Glutamatergic neuron (in vitro differentiated cells): ENCODE measurements around the gene CARMIL1. TPM values are rescaled to one million over a fixed set of nuclear protein-coding genes. Genes with fewer than 3 reads are reported as not detected.
"Not testable (repeated sequence)": the region's sequence is repeated elsewhere in the genome, so short reads cannot be mapped to it uniquely, and the experiment has no call there.

ENCODE experiments used
- DNase-seq: peaks from one replicate; pipeline ENCODE4 v3.0.0; 2022
- H3K27ac Mint-ChIP-seq: one replicate; pipeline ENCODE4 v1.8.0; 2020; ENCODE audit warnings: mild to moderate bottlenecking, mixed read lengths, inconsistent platforms; ENCODE audit not compliant: unreplicated experiment
- H3K27me3 Mint-ChIP-seq: one replicate; pipeline ENCODE4 v1.8.0; 2020; ENCODE audit warnings: mild to moderate bottlenecking, moderate library complexity, mixed read lengths, inconsistent platforms; ENCODE audit not compliant: unreplicated experiment
- H3K36me3 Mint-ChIP-seq: one replicate; pipeline ENCODE4 v1.8.0; 2020; ENCODE audit warnings: mild to moderate bottlenecking, mixed read lengths, inconsistent platforms; ENCODE audit not compliant: unreplicated experiment
- H3K4me1 Mint-ChIP-seq: one replicate; pipeline ENCODE4 v1.8.0; 2020; ENCODE audit warnings: mild to moderate bottlenecking, low read depth, mixed read lengths, inconsistent platforms; ENCODE audit not compliant: unreplicated experiment
- H3K4me3 Mint-ChIP-seq: one replicate; pipeline ENCODE4 v1.8.0; 2020; ENCODE audit warnings: mild to moderate bottlenecking, mixed read lengths, inconsistent platforms; ENCODE audit not compliant: unreplicated experiment
- H3K9me3 Mint-ChIP-seq: one replicate; pipeline ENCODE4 v1.8.0; 2020; ENCODE audit warnings: mild to moderate bottlenecking, moderate library complexity, mixed read lengths, inconsistent platforms; ENCODE audit not compliant: unreplicated experiment
- total RNA-seq: library from RNA; stranded (reverse); fragmentation: NEBNext Ultra II Directional; extraction: Animal tissue kit (Norgen Biotek cat#: 25700); gene quantifications from one replicate; pipeline ENCODE4 v1.2.1, GENCODE V29; 2021; ENCODE audit not compliant: unreplicated experiment
- TF ChIP-seq, protein P1 (sequence below): fragments of 200-600 bp; sonication (generic); IDR thresholded peaks from one replicate; pipeline ENCODE4 v1.5.0; 2021; ENCODE audit not compliant: partially characterized antibody, unreplicated experiment

The CARMIL1 gene
- total RNA-seq, 1 donor from 2014 or later: 4.8 TPM

DNA sequence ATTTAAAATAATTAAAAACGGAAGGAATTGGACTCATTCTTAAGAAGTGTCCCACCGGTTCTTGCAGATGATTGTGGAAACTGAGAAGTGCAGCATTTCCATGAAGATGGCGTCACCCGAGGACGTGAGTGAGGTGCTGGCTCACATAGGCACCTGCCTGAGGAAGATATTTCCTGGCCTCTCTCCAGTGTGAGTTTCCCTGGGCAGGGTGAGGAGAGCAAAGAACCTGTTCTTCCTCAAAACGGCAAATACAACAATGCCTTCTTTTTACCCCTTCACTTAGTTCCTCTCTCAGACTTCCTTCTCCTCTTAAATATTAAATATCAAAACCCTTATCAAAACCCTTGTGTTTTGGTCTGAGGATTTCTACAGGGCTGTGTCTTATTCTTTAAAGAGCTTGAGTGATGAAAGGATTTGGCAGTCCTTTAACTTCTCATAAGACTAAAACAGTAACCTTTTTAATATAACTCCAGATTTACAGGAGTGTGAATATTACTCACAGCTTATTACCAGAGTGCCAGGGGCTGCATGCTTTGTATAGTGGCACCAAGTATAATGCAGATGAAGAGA, 156.3 kb downstream of the CARMIL1 start:
- H3K4me1 Mint-ChIP-seq: peaks cover 12% of the 10 kb centered on the region
- H3K4me3 Mint-ChIP-seq: no peak overlapping the region
- no peaks in the 10 kb centered on the region for H3K36me3 Mint-ChIP-seq
- DNase-seq: no peak
- H3K9me3 Mint-ChIP-seq: no peaks in the 10 kb centered on the region
- peaks cover 2% of the 10 kb centered on the region for H3K27me3 Mint-ChIP-seq
- H3K27ac Mint-ChIP-seq: no peak overlapping the region
- TF ChIP-seq, protein P1, sequence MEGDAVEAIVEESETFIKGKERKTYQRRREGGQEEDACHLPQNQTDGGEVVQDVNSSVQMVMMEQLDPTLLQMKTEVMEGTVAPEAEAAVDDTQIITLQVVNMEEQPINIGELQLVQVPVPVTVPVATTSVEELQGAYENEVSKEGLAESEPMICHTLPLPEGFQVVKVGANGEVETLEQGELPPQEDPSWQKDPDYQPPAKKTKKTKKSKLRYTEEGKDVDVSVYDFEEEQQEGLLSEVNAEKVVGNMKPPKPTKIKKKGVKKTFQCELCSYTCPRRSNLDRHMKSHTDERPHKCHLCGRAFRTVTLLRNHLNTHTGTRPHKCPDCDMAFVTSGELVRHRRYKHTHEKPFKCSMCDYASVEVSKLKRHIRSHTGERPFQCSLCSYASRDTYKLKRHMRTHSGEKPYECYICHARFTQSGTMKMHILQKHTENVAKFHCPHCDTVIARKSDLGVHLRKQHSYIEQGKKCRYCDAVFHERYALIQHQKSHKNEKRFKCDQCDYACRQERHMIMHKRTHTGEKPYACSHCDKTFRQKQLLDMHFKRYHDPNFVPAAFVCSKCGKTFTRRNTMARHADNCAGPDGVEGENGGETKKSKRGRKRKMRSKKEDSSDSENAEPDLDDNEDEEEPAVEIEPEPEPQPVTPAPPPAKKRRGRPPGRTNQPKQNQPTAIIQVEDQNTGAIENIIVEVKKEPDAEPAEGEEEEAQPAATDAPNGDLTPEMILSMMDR: no peak

DNA sequence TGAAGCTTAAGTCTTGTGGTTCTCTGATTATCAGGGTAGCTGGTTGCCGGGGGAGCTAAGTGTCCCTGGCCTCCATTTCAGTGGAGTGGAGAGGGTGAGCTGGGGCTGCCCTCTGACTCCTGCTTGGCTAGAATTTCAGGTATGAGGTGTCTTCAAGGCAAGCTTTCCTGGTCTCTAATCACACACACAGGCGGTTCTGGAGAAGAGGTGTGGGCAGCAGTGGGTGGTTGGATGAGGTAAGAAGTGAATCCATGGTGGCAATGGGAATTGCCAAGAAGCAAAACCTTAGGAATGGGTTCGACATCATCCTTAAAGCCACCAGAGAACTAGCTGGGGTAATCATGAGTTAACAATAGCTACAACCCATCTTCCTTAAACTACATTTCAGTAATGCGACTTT, 157.6 kb downstream of the CARMIL1 start:
- Mint-ChIP-seq H3K4me3 (no peak overlapping the region), H3K27ac (no peak overlapping the region), H3K4me1 (peaks cover 8% of the 10 kb centered on the region), H3K27me3 (peaks cover 3% of the 10 kb centered on the region), H3K36me3 (no peaks in the 10 kb centered on the region), H3K9me3 (no peaks in the 10 kb centered on the region)
- TF ChIP-seq, protein P1: no peak
- no peak for DNase-seq

DNA sequence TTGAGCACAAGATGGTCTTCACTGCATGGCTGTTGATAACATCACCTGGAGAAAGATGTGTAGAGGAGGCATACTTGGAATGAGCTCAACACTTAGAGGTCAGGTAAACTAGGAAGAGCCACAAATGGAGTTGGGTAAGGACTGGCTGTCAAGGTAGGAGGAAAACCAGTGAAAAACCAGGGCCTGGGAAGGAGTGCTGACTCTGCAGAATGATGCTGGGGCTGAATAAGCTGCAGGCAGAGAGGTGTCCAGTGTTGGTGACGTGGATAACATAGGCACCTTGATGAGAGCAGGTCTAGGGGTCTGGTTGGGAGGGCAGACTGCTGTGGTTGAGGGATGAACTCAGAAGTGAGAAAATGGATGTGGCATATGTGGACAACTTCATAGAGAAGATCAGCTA, 160.2 kb downstream of the CARMIL1 start:
- H3K4me3 Mint-ChIP-seq: no peak overlapping the region
- peaks cover 2% of the 10 kb centered on the region for H3K9me3 Mint-ChIP-seq
- no peaks in the 10 kb centered on the region for H3K36me3 Mint-ChIP-seq
- H3K27ac Mint-ChIP-seq: no peak overlapping the region
- TF ChIP-seq, protein P1: no peak
- DNase-seq: no peak
- H3K4me1 Mint-ChIP-seq: peaks cover 9% of the 10 kb centered on the region
- peaks cover 4% of the 10 kb centered on the region for H3K27me3 Mint-ChIP-seq

DNA sequence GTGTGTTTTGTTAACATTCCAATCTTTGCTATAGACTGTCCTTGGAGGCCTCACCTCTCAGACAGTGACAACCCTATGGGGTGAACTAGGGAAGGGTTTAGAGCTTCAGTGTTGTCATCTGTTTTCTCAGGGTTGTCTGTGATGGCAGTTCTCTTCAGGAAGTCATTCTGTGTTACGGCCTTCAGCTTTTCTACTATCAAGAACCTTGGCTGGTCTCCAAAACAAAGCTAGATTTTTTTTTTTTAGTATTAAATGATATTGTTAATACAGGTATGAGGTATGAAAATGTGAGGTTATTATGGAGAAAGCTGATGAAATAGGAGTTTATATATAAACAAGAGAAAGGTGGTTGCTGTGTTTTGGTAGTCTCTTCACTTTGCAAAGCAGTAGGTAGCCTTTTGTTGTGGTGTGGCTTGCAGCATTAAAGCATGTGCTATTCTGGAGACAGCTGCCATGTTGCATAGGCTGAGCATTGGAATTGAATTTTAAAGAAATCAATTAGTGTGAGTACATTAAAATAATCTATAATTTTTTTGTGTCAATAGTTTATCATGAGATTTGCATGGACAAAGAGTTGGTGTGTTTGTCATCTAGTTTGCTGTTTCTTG, 162.6 kb downstream of the CARMIL1 start:
- Mint-ChIP-seq H3K36me3 (no peaks in the 10 kb centered on the region), H3K27ac (peak overlapping the region; percentile 86), H3K27me3 (peaks cover 6% of the 10 kb centered on the region), H3K4me1 (peaks cover 9% of the 10 kb centered on the region), H3K9me3 (peaks cover 2% of the 10 kb centered on the region), H3K4me3 (no peak overlapping the region)
- no peak for DNase-seq
- TF ChIP-seq, protein P1: no peak

DNA sequence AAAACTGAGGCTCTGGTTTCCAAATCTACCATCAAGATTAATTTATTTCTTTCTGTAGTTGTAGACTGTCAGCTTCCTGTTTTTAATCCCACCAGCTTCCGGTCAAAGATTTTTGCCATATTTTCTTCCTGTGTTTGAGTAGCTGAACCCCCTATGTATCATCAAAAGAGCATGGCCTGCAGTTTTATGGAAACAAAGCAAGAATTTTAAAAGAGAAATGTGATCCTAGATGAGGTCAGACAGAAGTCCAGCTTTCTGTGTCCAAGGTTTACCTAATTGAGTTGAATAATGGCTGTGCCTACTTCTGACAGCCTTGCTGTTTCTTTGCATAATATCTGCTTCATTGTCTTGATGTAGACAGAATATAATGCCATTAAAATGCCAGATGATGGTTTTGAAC, 163.7 kb downstream of the CARMIL1 start:
- H3K4me1 Mint-ChIP-seq: peaks cover 13% of the 10 kb centered on the region
- DNase-seq: no peak
- peak overlapping the region; percentile 45 for H3K27ac Mint-ChIP-seq
- H3K36me3 Mint-ChIP-seq: no peaks in the 10 kb centered on the region
- TF ChIP-seq, protein P1: no peak
- H3K27me3 Mint-ChIP-seq: peaks cover 6% of the 10 kb centered on the region
- H3K9me3 Mint-ChIP-seq: peaks cover 2% of the 10 kb centered on the region
- H3K4me3 Mint-ChIP-seq: no peak overlapping the region

DNA sequence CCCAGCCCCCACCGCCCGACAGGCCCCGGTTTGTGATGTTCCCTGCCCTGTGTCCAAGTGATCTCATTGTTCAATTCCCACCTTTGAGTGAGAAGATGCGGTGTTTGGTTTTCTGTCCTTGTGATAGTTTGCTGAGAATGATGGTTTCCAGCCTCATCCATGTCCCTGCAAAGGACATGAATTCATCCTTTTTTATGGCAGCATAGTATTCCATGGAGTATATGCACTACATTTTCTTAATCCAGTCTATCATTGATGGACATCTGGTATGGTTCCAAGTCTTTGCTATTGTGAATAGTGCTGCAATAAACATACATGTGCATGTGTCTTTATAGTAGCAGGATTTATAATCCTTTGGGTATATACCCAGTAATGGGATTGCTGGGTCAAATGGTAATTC, 165.3 kb downstream of the CARMIL1 start:
- not testable (repeated sequence) for H3K36me3 Mint-ChIP-seq, H3K27ac Mint-ChIP-seq, DNase-seq, H3K27me3 Mint-ChIP-seq, H3K9me3 Mint-ChIP-seq, H3K4me3 Mint-ChIP-seq
- H3K4me1 Mint-ChIP-seq: peaks cover 18% of the 10 kb centered on the region
